HepG2 (cell line): ENCODE data around the gene SLC6A16.

ENCODE experiments used
- ELF4 ChIP-seq: sonication (generic); formaldehyde crosslinking; IDR thresholded peaks from 2 replicates; pipeline ENCODE4 v1.5.0; 2020; ENCODE audit warnings: missing genetic modification reagents, mild to moderate bottlenecking, moderate library complexity, borderline replicate concordance
- KLF12 ChIP-seq: sonication (generic); formaldehyde crosslinking; IDR thresholded peaks from 2 replicates; pipeline ENCODE4 v1.4.0; 2020; ENCODE audit warnings: missing genetic modification reagents, borderline replicate concordance
- MEIS1 ChIP-seq: sonication (generic); formaldehyde crosslinking; IDR thresholded peaks from 2 replicates; pipeline ENCODE4 v1.9.0; 2021; ENCODE audit warnings: mild to moderate bottlenecking, missing genetic modification reagents, moderate library complexity, borderline replicate concordance
- POLR2AphosphoS5 ChIP-seq: IDR thresholded peaks from 2 replicates; pipeline ENCODE4 v1.6.1; 2012; ENCODE audit warnings: low read depth, low read length
- SALL1 ChIP-seq: sonication (generic); formaldehyde crosslinking; IDR thresholded peaks from 2 replicates; pipeline ENCODE4 v1.8.0; 2022; ENCODE audit warnings: mild to moderate bottlenecking, missing genetic modification reagents
- TCF7 ChIP-seq: sonication (generic); IDR thresholded peaks from 2 replicates; pipeline ENCODE4 v1.6.1; 2016; ENCODE audit warnings: antibody characterized with exemption, low read depth
- ZHX1 ChIP-seq: sonication (generic); formaldehyde crosslinking; IDR thresholded peaks from 2 replicates; pipeline ENCODE4 v1.8.1; 2022; ENCODE audit warnings: low read depth, mild to moderate bottlenecking, missing genetic modification reagents
- ZNF335 ChIP-seq: sonication (generic); formaldehyde crosslinking; IDR thresholded peaks from 2 replicates; pipeline ENCODE4 v1.4.0; 2020; ENCODE audit warnings: missing genetic modification reagents

- no peak for TF ChIP-seq TCF7
- no peak for TF ChIP-seq ZHX1 (CRISPR knock-in tag)
- TF ChIP-seq ZNF335 (CRISPR knock-in tag), result no peak
- no peak for TF ChIP-seq SALL1
- TF ChIP-seq MEIS1, result no peak
- TF ChIP-seq KLF12 (CRISPR knock-in tag), result no peak
- TF ChIP-seq POLR2AphosphoS5, result no peak
- TF ChIP-seq ELF4 (CRISPR knock-in tag), result no peak
Observed at GRCh38 chr19:49244256-49244655, 80.7 kb downstream of the SLC6A16 start.
